ENCODE measurements around the gene GSDMA. TPM values are rescaled to one million over a fixed set of nuclear protein-coding genes. Genes with fewer than 3 reads are reported as not detected.

The GSDMA gene
- total and polyA plus RNA-seq, 4 experiments from 2014 or later = 0.23 to 1.1 (median 0.34) TPM

DNA sequence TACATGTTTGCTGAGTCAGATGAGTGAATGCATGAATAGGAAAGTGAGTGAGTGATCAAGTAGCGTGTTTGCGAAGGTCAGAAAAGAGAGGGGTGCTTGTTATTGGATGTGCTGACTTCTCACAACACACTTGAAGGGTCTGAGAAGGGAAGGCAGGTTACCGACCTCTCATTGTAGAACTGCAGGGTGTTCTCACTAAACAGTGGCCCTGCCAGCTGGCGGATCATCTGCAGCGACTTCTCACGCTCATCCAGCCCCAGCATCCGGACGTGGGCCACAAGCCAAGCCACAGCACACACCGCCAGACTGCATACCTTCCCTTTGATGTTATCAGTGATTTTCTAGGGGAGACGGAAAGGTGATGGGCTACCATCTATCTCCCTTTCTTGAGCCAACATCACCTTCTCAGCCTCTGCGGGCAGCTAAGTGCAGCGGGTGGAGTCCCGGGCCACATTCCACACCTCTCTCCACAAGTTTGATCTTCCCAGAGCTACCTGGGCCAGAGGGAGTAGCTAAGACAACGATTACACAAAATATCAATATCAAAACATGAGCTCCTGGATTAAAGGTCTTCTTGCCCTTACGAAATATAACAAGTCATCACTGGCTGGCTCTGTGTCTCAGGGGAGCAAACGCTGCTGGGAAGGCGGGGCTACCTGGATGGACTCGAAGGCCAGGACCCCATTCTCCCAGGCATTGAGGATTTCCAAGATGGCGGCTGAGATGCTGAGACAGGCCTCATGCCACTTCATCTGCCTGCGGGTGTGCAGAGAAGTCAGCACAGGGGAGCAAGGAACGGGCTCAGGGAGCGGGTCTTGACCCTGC is 63.4 kb downstream of the GSDMA start:
- H3K27ac Mint-ChIP-seq = peak overlapping the region; percentile 7 to 92 (median 47)
- peaks cover 25% of the 10 kb centered on the region for H3K4me1 ChIP-seq (ENCODE audit: insufficient read depth, low read length)
- H3K36me3 Mint-ChIP-seq = peaks cover 29 to 63% of the 10 kb centered on the region in 2 donors
- H3K9me3 ChIP-seq (ENCODE audit: control insufficient read depth in 1 of 2, low read length in 2 of 2) = no peaks in the 10 kb centered on the region
- H3K27me3 ChIP-seq (ENCODE audit: insufficient read depth, low read length) = no peaks in the 10 kb centered on the region
- intact Hi-C loops (cut with micrococcal nuclease) = loop anchor here (2.0 kb wide), 1 partner anchor 73 kb away; no protein-coding TSS in a partner anchor
- H3K4me3 Mint-ChIP-seq = peak overlapping the region in 7 of 8 donors; percentile 50 to 75 (median 69)
- no peak overlapping the region for H3K27ac ChIP-seq (ENCODE audit: low read depth, low read length)
- ChIA-PET CTCF (ENCODE audit: partially characterized antibody) (interaction anchor here (0.7 to 9.3 kb wide), 30 partner anchors 9 to 404 kb away, joined by 3 to 166 read pairs (median 4); partner anchors contain the start of genes CSF3, MED24 and PSMD3), POLR2A (ENCODE audit: partially characterized antibody) (interaction anchor here (0.7 to 2.0 kb wide), 7 partner anchors 11 to 405 kb away, joined by 3 to 8 read pairs (median 3); partner anchors contain the start of genes CSF3 and MSL1)
- peaks cover 19 to 24% (median 21%) of the 10 kb centered on the region in 4 donors for H3K4me1 Mint-ChIP-seq
- H3K27me3 Mint-ChIP-seq = no peaks in the 10 kb centered on the region
- peaks cover 54% of the 10 kb centered on the region for H3K36me3 ChIP-seq (ENCODE audit: insufficient read depth, low read length)
- DNase-seq = peak; percentile 38 to 55 (median 48)
- no peak overlapping the region for H3K4me3 ChIP-seq (ENCODE audit: low read length in 2 of 2)
- H3K9me3 Mint-ChIP-seq = no peaks in the 10 kb centered on the region

- H3K27me3 Mint-ChIP-seq = no peaks in the 10 kb centered on the region
- peak; percentile 67 to 78 (median 69) for DNase-seq
- H3K27ac Mint-ChIP-seq = peak overlapping the region in 4 of 7 donors; percentile 15 to 52 (median 32)
- H3K4me3 Mint-ChIP-seq = peak overlapping the region in 3 of 8 donors; percentile 46 to 75 (median 56)
- Histone ChIP-seq H3K4me3 (ENCODE audit: low read length in 2 of 2) (no peak overlapping the region), H3K4me1 (ENCODE audit: insufficient read depth, low read length) (peaks cover 25% of the 10 kb centered on the region), H3K36me3 (ENCODE audit: insufficient read depth, low read length) (peaks cover 55% of the 10 kb centered on the region), H3K9me3 (ENCODE audit: control insufficient read depth in 1 of 2, low read length in 2 of 2) (no peaks in the 10 kb centered on the region), H3K27me3 (ENCODE audit: insufficient read depth, low read length) (no peaks in the 10 kb centered on the region), H3K27ac (ENCODE audit: low read depth, low read length) (no peak overlapping the region)
- ChIA-PET CTCF (ENCODE audit: partially characterized antibody) (interaction anchor here (0.7 to 9.3 kb wide), 51 partner anchors 8 to 405 kb away, joined by 3 to 166 read pairs (median 4); partner anchors contain the start of genes CSF3, MED24, NR1D1 and PSMD3), POLR2A (ENCODE audit: partially characterized antibody) (interaction anchor here (0.7 to 2.0 kb wide), 7 partner anchors 10 to 95 kb away, joined by 3 to 8 read pairs (median 4); partner anchors contain the start of genes CSF3 and MSL1)
- intact Hi-C loops (cut with micrococcal nuclease) = loop anchor here (1.0 to 2.0 kb wide), 3 partner anchors 14 to 405 kb away; no protein-coding TSS in a partner anchor
- H3K9me3 Mint-ChIP-seq = no peaks in the 10 kb centered on the region
- H3K36me3 Mint-ChIP-seq = peaks cover 31 to 58% of the 10 kb centered on the region in 2 donors
- peaks cover 19 to 24% (median 21%) of the 10 kb centered on the region in 4 donors for H3K4me1 Mint-ChIP-seq
Measured at GRCh38 chr17:40026816-40027613, 64.2 kb downstream of the GSDMA start.

Small RNAs within 50 kb of the gene (microRNA-seq; reads per million reads assigned to microRNA genes)
- not detected for gene MIR6884 (ENCODE audit: borderline microRNAs expressed, borderline number of aligned reads, borderline replicate concordance)

Other genes starting within 250 kb of the GSDMA start
- 10 to 100 TPM; 35.8 TPM for gene MIEN1, start 232.5 kb upstream of the GSDMA start, total RNA-seq
- 10 to 100 TPM; 90.8 to 96.6 TPM for gene MIEN1, start 232.5 kb upstream of the GSDMA start, polyA plus RNA-seq
- not detected for gene GRB7, start 225.1 kb upstream of the GSDMA start, total RNA-seq
- gene GRB7, start 225.1 kb upstream of the GSDMA start, polyA plus RNA-seq = not detected
- 100 to 1,000 TPM; 116 to 118 TPM for gene IKZF3, start 98.7 kb upstream of the GSDMA start, total RNA-seq
- 10 to 100 TPM in 1 of 2 donors, 1 to 10 TPM in 1; 3.2 to 87.4 TPM for gene IKZF3, start 98.7 kb upstream of the GSDMA start, polyA plus RNA-seq
- gene ZPBP2, start 94.8 kb upstream of the GSDMA start, total RNA-seq = 1 to 10 TPM in 1 of 2 experiments, under 1 TPM in 1; 0.35 to 1.2 TPM
- gene ZPBP2, start 94.8 kb upstream of the GSDMA start, polyA plus RNA-seq = under 1 TPM in 1 of 2 donors, not detected in 1; 0.25 TPM
- gene GSDMB, start 44.4 kb upstream of the GSDMA start, total RNA-seq = 10 to 100 TPM; 41.4 to 47.4 TPM
- gene GSDMB, start 44.4 kb upstream of the GSDMA start, polyA plus RNA-seq = 1 to 10 TPM; 3.2 to 3.9 TPM
- gene ORMDL3, start 35.4 kb upstream of the GSDMA start, total RNA-seq = 10 to 100 TPM; 79.6 to 87.2 TPM
- gene ORMDL3, start 35.4 kb upstream of the GSDMA start, polyA plus RNA-seq = 100 to 1,000 TPM in 1 of 2 donors, 10 to 100 TPM in 1; 90.4 to 161 TPM
- gene LRRC3C, start 35.3 kb upstream of the GSDMA start, total RNA-seq = not detected
- not detected for gene LRRC3C, start 35.3 kb upstream of the GSDMA start, polyA plus RNA-seq
- 10 to 100 TPM; 59.7 to 60.3 TPM for gene PSMD3, start 17.8 kb downstream of the GSDMA start, total RNA-seq
- 10 to 100 TPM; 44.6 to 47.9 TPM for gene PSMD3, start 17.8 kb downstream of the GSDMA start, polyA plus RNA-seq
- not detected for gene CSF3, start 52.4 kb downstream of the GSDMA start, total RNA-seq
- not detected for gene CSF3, start 52.4 kb downstream of the GSDMA start, polyA plus RNA-seq
- gene MED24, start 91.4 kb downstream of the GSDMA start, total RNA-seq = 10 to 100 TPM; 81.1 to 93.0 TPM
- gene MED24, start 91.4 kb downstream of the GSDMA start, polyA plus RNA-seq = 10 to 100 TPM; 34.0 to 46.2 TPM
- gene THRA, start 100.0 kb downstream of the GSDMA start, total RNA-seq = 10 to 100 TPM; 35.9 to 41.3 TPM
- 10 to 100 TPM in 1 of 2 donors, 1 to 10 TPM in 1; 5.8 to 11.9 TPM for gene THRA, start 100.0 kb downstream of the GSDMA start, polyA plus RNA-seq
- 10 to 100 TPM; 14.8 to 15.1 TPM for gene NR1D1, start 137.6 kb downstream of the GSDMA start, total RNA-seq
- 10 to 100 TPM in 1 of 2 donors, 1 to 10 TPM in 1; 5.7 to 12.3 TPM for gene NR1D1, start 137.6 kb downstream of the GSDMA start, polyA plus RNA-seq
- 100 to 1,000 TPM; 130 to 133 TPM for gene MSL1, start 159.0 kb downstream of the GSDMA start, total RNA-seq
- 1 to 10 TPM; 6.0 to 8.3 TPM for gene MSL1, start 159.0 kb downstream of the GSDMA start, polyA plus RNA-seq
- gene CASC3, start 177.5 kb downstream of the GSDMA start, total RNA-seq = 100 to 1,000 TPM; 142 to 146 TPM
- gene CASC3, start 177.5 kb downstream of the GSDMA start, polyA plus RNA-seq = 10 to 100 TPM; 31.1 to 54.2 TPM
- gene RAPGEFL1, start 214.5 kb downstream of the GSDMA start, total RNA-seq = 1 to 10 TPM; 5.4 to 6.5 TPM
- under 1 TPM in 1 of 2 donors, not detected in 1; 0.13 TPM for gene RAPGEFL1, start 214.5 kb downstream of the GSDMA start, polyA plus RNA-seq